Skin of body (tissue), 2 donors: ENCODE results near the gene OCA2. TPM values are rescaled to one million over a fixed set of nuclear protein-coding genes. Genes with fewer than 3 reads are reported as not detected.

Source experiments
- DNase-seq: peaks from one replicate; lab custom pipeline; 2025; lab: John Stamatoyannopoulos, UW
- total RNA-seq: library from RNA; depleted of rRNA; stranded (reverse); fragments of >200 nt; gene quantifications from one replicate; pipeline ENCODE4 v1.2.3, GENCODE V29; 2014

Gene OCA2
- total RNA-seq, 1 donor from 2014 or later = 1.4 TPM

- DNase-seq = peak; percentile 40
These were observed 18.7 kb downstream of the OCA2 start for GRCh38 chr15:28080386-28080785.

GRCh38 chr15:28079313-28079969 lies 19.7 kb downstream of the OCA2 start:
- no peak for DNase-seq

- DNase-seq = no peak
These were observed 20.9 kb downstream of the OCA2 start for GRCh38 chr15:28078191-28078719.

GRCh38 chr15:28075573-28075972 lies 23.5 kb downstream of the OCA2 start:
- DNase-seq = no peak

DNA sequence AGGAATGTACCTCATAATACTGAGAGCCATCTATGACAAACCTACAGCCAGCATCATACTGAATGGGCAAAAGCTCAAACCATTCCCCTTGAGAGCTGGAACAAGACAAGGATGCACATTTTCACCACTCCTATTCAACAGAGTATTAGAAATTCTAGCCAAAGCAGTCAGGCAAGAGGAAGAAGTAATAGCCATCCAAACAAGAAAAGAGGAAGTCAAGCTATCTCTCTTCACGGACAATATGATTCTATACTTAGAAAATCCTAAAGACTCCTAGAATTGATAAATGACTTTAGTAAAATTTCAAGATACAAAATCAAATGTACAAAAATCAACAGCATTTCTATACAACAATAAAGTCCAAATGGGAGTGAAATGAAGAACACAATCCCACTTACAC lies 30.2 kb downstream of the OCA2 start:
- DNase-seq = no peak

DNA sequence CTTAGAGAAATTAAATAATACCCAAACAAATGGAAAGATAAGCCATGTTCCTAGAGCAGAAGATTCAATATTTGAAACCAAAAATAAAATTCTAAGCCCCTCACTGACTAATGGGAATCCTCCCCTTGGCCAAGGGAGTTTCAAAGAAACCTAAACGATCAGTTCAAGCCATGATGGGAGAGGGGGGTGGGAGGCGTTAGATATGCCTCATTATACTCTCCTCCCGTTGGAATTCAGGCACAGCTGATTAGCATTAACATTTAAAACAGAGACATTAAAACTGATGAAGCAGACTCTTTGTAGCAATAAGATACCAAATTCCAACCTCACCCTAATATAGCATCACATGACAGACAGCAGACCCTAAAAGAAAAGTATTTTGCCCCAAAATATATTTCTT lies 32.9 kb downstream of the OCA2 start:
- DNase-seq = no peak

DNA sequence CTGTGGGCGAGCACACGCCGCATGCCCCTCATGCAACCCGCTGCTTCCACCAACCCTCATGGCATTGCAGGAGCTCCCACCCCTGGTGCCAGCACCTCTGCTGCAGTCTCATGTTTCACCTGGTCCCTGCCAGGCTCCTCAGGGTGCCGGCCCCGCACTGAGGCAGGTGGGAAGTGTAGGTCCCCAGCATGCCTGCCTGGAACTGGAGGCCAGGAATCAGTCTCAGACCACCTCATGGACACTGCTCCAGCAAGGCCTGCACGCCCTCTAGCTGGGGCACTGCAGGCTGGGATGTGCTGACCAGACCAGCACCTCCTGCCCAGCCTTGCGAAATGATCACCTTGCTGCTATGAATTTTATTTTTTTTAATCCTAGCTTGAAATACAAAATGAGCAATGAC lies 39.1 kb downstream of the OCA2 start:
- DNase-seq = no peak

DNA sequence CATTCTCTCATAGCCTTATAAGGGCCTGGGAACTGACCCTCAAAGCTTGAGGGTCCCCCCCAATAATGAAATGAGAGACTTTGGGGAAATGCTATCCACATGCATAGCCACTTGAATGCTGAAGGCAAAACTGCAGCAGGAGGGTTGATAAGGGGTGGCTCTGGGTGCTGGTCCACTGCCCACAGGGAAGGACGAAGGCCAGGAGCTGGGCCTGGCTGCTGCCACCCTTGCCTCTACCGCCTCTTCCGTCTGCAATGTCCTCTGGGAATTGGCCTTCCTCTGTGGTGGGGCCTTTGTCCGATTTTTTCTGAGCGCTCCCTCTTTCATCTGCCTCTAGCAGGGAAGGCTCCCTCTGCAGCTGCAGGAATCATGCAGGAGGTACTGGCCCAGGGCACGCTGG lies 41.0 kb downstream of the OCA2 start:
- DNase-seq = no peak

GRCh38 chr15:28051955-28052633 lies 47.0 kb downstream of the OCA2 start:
- DNase-seq = peak; percentile 19

DNA sequence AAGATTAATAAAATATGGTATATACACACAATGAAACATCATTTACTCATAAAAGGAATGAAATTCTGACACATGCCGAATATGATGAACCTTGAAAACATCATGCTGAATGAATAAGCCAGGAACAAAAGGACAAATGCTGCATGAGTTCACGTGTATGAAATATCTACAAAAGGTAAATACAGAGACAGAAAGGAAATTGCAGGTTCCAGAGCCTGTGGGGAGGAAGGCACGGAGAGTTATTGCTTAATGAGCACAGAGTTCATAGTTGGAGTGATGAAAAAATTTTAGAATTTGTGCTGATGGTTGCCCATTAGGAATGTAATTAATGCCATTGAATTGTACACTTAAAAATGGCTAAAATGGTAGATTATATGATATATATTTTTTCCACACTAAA lies 49.5 kb downstream of the OCA2 start:
- no peak for DNase-seq

DNA sequence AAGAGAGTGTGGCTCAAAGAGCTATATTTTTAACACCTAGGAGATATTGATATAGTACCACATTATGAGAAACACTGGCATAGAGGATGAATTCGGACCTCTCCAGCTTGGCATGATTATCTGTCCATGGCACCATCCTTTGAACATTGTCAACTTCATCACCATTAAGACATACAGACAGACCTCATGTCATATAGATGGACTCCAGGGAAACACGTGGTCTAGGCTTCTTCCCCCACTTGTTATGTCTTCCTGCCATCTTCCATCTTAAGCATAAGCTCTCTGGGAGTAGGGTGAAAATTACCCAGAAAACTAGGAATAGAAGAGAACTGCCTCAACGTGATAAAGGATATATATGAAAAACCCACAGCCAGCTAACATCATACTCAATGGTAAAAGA lies 51.8 kb downstream of the OCA2 start:
- DNase-seq = no peak

DNA sequence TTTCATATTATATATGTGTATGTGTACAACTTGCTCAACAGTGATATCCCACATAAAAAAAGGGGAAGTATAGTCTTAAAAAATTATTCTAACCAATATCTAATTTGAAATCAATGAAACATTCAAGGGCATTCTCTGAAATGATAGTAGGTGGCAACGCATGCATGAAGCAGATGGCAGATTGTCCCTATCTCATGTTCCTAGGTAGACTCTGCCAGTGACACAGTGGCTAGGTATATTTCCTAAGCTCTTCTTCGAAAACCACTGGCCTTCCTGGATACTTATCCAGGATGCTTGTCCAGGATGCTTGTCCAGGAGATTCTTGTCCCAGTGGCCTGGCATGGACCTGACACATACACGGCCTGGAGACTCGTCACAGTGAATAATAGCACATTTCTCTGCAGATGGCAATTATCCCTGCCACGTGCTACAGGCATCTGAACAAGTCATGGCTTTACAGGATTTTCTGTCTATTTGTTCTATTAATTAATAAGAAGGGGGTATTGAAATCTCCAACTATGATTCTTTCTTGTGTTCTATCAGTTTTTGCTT lies 54.9 kb downstream of the OCA2 start:
- no peak for DNase-seq

GRCh38 chr15:28043691-28044091 lies 55.4 kb downstream of the OCA2 start:
- DNase-seq = no peak

- DNase-seq = no peak
These were observed 61.0 kb downstream of the OCA2 start for GRCh38 chr15:28037969-28038590.

DNA sequence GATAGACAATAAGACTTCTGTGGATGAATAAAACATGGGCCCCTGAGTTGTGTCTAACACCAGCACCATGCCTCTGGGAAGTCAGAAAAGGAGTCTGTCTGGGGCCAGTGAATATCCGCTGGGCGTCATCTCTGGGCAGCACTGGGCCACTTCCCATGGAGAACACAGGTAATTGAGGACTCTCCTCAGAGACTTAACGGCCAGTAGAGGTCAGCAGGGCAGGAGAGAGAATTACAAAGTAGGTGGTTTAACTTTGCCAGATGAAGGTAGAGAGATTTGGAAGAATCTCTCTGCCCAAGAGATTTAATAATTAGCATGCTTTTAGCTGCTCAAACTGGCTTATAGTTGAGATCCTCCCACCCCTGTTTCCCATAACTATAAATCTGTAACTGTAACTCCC lies 65.7 kb downstream of the OCA2 start:
- no peak for DNase-seq

- no peak for DNase-seq
These were observed 68.3 kb downstream of the OCA2 start for GRCh38 chr15:28030801-28031200.

- DNase-seq = no peak
These were observed 71.4 kb downstream of the OCA2 start for GRCh38 chr15:28027714-28028076.

GRCh38 chr15:28026764-28027713 lies 72.1 kb downstream of the OCA2 start:
- DNase-seq = no peak

DNA sequence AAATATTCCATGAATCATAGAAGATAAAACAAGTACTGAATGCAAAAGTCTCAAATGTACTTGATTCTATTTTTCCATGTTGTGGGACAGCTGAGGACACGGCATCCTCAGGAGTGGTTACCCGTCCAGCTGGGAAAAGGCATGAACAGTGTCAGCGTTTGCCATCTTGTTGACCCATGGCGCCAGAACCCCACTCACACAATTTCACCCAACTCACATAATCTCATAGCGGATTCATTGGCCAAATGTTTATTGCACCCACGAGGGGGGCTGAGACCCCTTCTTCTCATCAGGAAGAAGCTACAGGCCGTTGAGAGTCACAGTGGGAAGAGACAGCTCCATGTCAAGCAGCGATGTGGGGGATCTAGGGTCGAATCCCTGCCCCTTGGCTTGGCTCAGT lies 72.9 kb downstream of the OCA2 start:
- no peak for DNase-seq

- DNase-seq = no peak
These were observed 73.7 kb downstream of the OCA2 start for GRCh38 chr15:28025413-28025812.

DNA sequence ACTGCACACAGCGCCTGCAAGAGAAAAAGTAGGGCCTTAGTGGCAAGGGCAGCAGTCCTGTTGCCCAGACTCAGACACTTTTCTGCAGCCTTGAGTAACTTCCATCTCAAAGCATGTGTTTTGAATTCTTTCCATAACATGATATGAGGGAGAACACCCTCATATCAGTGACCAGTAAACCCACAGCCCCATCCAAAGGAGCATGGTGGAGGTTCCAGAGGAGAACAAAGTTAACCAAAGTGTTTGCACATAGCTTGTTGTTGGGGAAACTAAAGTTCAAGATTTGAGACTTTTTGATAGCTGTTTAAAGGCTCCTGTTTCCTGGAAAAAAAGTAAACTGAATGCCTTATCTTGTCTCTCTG lies 74.2 kb downstream of the OCA2 start:
- no peak for DNase-seq
